Measurements from ENCODE around the gene MYL12B.

GRCh38 chr18:3257627-3258120, 4.3 kb upstream of the MYL12B start:
- no peak for TF ChIP-seq CTCF (IDR thresholded peaks at IDR 0.05; ENCODE audit: insufficient read depth, low read depth, low read length)
- no peak for TF ChIP-seq EZH2 (IDR thresholded peaks at IDR 0.05; ENCODE audit: insufficient read depth, low read length)

All from astrocyte (in vitro differentiated cells and primary cell).